ENCODE measurements around the gene CCN2.

Gene CCN2

GRCh38 chr6:131978522-131978921 lies 27.4 kb upstream of the CCN2 start:
- no peak overlapping the region for H3K4me3 ChIP-seq (ENCODE audit: control insufficient read depth in 1 of 7, extremely low read depth in 1 of 7, insufficient read depth in 4 of 7, low read depth in 2 of 7, low read length in 6 of 7)
- no peaks in the 10 kb centered on the region for H3K36me3 ChIP-seq (ENCODE audit: control insufficient read depth in 4 of 4, insufficient read depth in 4 of 4, low read length in 3 of 4)
- H3K27ac ChIP-seq (ENCODE audit: insufficient read depth in 1 of 2, low read depth in 1 of 2, low read length in 2 of 2, poor library complexity in 1 of 2, severe bottlenecking in 2 of 2) = no peak overlapping the region
- ChIA-PET CTCF (interaction anchor here (1.6 kb wide), 1 partner anchor 63 kb away, joined by 3 read pairs; no protein-coding TSS in a partner anchor), POLR2A (no interaction called here)
- 94% methylated on average over 3 of the region's 3 CpGs for WGBS (ENCODE audit: insufficient coverage)
- no peaks in the 10 kb centered on the region for H3K9me3 ChIP-seq (ENCODE audit: control extremely low read depth in 1 of 5, control insufficient read depth in 4 of 5, insufficient read depth in 2 of 5, low read depth in 1 of 5, low read length in 4 of 5)
- H3K27me3 ChIP-seq (replicated peaks in 2 of 5; ENCODE audit: control insufficient read depth in 4 of 5, insufficient read depth in 5 of 5, low read length in 4 of 5) = no peaks in the 10 kb centered on the region
- peaks cover 0 to 4% (median 0%) of the 10 kb centered on the region in 4 experiments for H3K4me1 ChIP-seq (ENCODE audit: control extremely low read depth in 1 of 4, control insufficient read depth in 4 of 4, insufficient read depth in 4 of 4, low read length in 3 of 4)
- DNase-seq = no peak

- Histone ChIP-seq H3K4me3 (ENCODE audit: control insufficient read depth in 1 of 7, extremely low read depth in 1 of 7, insufficient read depth in 4 of 7, low read depth in 2 of 7, low read length in 6 of 7) (no peak overlapping the region), H3K4me1 (ENCODE audit: control extremely low read depth in 1 of 4, control insufficient read depth in 4 of 4, insufficient read depth in 4 of 4, low read length in 3 of 4) (peaks cover 0 to 4% (median 0%) of the 10 kb centered on the region in 4 experiments), H3K9me3 (ENCODE audit: control extremely low read depth in 1 of 5, control insufficient read depth in 4 of 5, insufficient read depth in 2 of 5, low read depth in 1 of 5, low read length in 4 of 5) (no peaks in the 10 kb centered on the region), H3K27ac (ENCODE audit: insufficient read depth in 1 of 2, low read depth in 1 of 2, low read length in 2 of 2, poor library complexity in 1 of 2, severe bottlenecking in 2 of 2) (no peak overlapping the region), H3K27me3 (replicated peaks in 2 of 5; ENCODE audit: control insufficient read depth in 4 of 5, insufficient read depth in 5 of 5, low read length in 4 of 5) (peaks cover 0 to 1% (median 0%) of the 10 kb centered on the region in 5 experiments), H3K36me3 (ENCODE audit: control insufficient read depth in 4 of 4, insufficient read depth in 4 of 4, low read length in 3 of 4) (no peaks in the 10 kb centered on the region)
- no peak for DNase-seq
- 92% methylated on average over 4 of the region's 6 CpGs for WGBS (ENCODE audit: insufficient coverage)
- POLR2A ChIA-PET = no interaction called here
- CTCF ChIA-PET = no interaction called here
Observed at GRCh38 chr6:131976545-131977061, 25.4 kb upstream of the CCN2 start.

GRCh38 chr6:131972741-131973140 lies 21.6 kb upstream of the CCN2 start:
- DNase-seq = no peak
- Histone ChIP-seq H3K27me3 (replicated peaks in 2 of 5; ENCODE audit: control insufficient read depth in 4 of 5, insufficient read depth in 5 of 5, low read length in 4 of 5) (peaks cover 0 to 1% (median 0%) of the 10 kb centered on the region in 5 experiments), H3K27ac (ENCODE audit: insufficient read depth in 1 of 2, low read depth in 1 of 2, low read length in 2 of 2, poor library complexity in 1 of 2, severe bottlenecking in 2 of 2) (no peak overlapping the region), H3K4me1 (ENCODE audit: control extremely low read depth in 1 of 4, control insufficient read depth in 4 of 4, insufficient read depth in 4 of 4, low read length in 3 of 4) (no peaks in the 10 kb centered on the region), H3K4me3 (ENCODE audit: control insufficient read depth in 1 of 7, extremely low read depth in 1 of 7, insufficient read depth in 4 of 7, low read depth in 2 of 7, low read length in 6 of 7) (no peak overlapping the region), H3K9me3 (ENCODE audit: control extremely low read depth in 1 of 5, control insufficient read depth in 4 of 5, insufficient read depth in 2 of 5, low read depth in 1 of 5, low read length in 4 of 5) (peaks cover 0 to 1% (median 0%) of the 10 kb centered on the region in 5 experiments), H3K36me3 (ENCODE audit: control insufficient read depth in 4 of 4, insufficient read depth in 4 of 4, low read length in 3 of 4) (no peaks in the 10 kb centered on the region)
- no CpG with 5 or more reads among the region's 2 CpGs for whole genome bisulfite sequencing (ENCODE audit: insufficient coverage)
- ChIA-PET CTCF (no interaction called here), POLR2A (no interaction called here)

GRCh38 chr6:131970076-131970859 lies 19.1 kb upstream of the CCN2 start:
- Histone ChIP-seq H3K36me3 (ENCODE audit: control insufficient read depth in 4 of 4, insufficient read depth in 4 of 4, low read length in 3 of 4) (no peaks in the 10 kb centered on the region), H3K4me1 (ENCODE audit: control extremely low read depth in 1 of 4, control insufficient read depth in 4 of 4, insufficient read depth in 4 of 4, low read length in 3 of 4) (no peaks in the 10 kb centered on the region), H3K27me3 (replicated peaks in 2 of 5; ENCODE audit: control insufficient read depth in 4 of 5, insufficient read depth in 5 of 5, low read length in 4 of 5) (peaks cover 0 to 4% (median 0%) of the 10 kb centered on the region in 5 experiments), H3K9me3 (ENCODE audit: control extremely low read depth in 1 of 5, control insufficient read depth in 4 of 5, insufficient read depth in 2 of 5, low read depth in 1 of 5, low read length in 4 of 5) (peaks cover 0 to 1% (median 0%) of the 10 kb centered on the region in 5 experiments), H3K27ac (ENCODE audit: insufficient read depth in 1 of 2, low read depth in 1 of 2, low read length in 2 of 2, poor library complexity in 1 of 2, severe bottlenecking in 2 of 2) (no peak overlapping the region), H3K4me3 (ENCODE audit: control insufficient read depth in 1 of 7, extremely low read depth in 1 of 7, insufficient read depth in 4 of 7, low read depth in 2 of 7, low read length in 6 of 7) (no peak overlapping the region)
- WGBS (ENCODE audit: insufficient coverage) = 100% methylated on average over 1 of the region's 2 CpGs
- no peak for DNase-seq
- ChIA-PET CTCF (no interaction called here), POLR2A (no interaction called here)

GRCh38 chr6:131968656-131969055 lies 17.5 kb upstream of the CCN2 start:
- no peak for DNase-seq
- Histone ChIP-seq H3K36me3 (ENCODE audit: control insufficient read depth in 4 of 4, insufficient read depth in 4 of 4, low read length in 3 of 4) (no peaks in the 10 kb centered on the region), H3K4me1 (ENCODE audit: control extremely low read depth in 1 of 4, control insufficient read depth in 4 of 4, insufficient read depth in 4 of 4, low read length in 3 of 4) (no peaks in the 10 kb centered on the region), H3K9me3 (ENCODE audit: control extremely low read depth in 1 of 5, control insufficient read depth in 4 of 5, insufficient read depth in 2 of 5, low read depth in 1 of 5, low read length in 4 of 5) (peaks cover 0 to 1% (median 0%) of the 10 kb centered on the region in 5 experiments), H3K27me3 (replicated peaks in 2 of 5; ENCODE audit: control insufficient read depth in 4 of 5, insufficient read depth in 5 of 5, low read length in 4 of 5) (peaks cover 0 to 9% (median 0%) of the 10 kb centered on the region in 5 experiments), H3K27ac (ENCODE audit: insufficient read depth in 1 of 2, low read depth in 1 of 2, low read length in 2 of 2, poor library complexity in 1 of 2, severe bottlenecking in 2 of 2) (no peak overlapping the region), H3K4me3 (ENCODE audit: control insufficient read depth in 1 of 7, extremely low read depth in 1 of 7, insufficient read depth in 4 of 7, low read depth in 2 of 7, low read length in 6 of 7) (no peak overlapping the region)
- WGBS (ENCODE audit: insufficient coverage) = no CpG with 5 or more reads among the region's 5 CpGs
- ChIA-PET CTCF (no interaction called here), POLR2A (no interaction called here)

GRCh38 chr6:131967948-131968347 lies 16.8 kb upstream of the CCN2 start:
- Histone ChIP-seq H3K4me3 (ENCODE audit: control insufficient read depth in 1 of 7, extremely low read depth in 1 of 7, insufficient read depth in 4 of 7, low read depth in 2 of 7, low read length in 6 of 7) (no peak overlapping the region), H3K27ac (ENCODE audit: insufficient read depth in 1 of 2, low read depth in 1 of 2, low read length in 2 of 2, poor library complexity in 1 of 2, severe bottlenecking in 2 of 2) (no peak overlapping the region), H3K36me3 (ENCODE audit: control insufficient read depth in 4 of 4, insufficient read depth in 4 of 4, low read length in 3 of 4) (no peaks in the 10 kb centered on the region), H3K9me3 (ENCODE audit: control extremely low read depth in 1 of 5, control insufficient read depth in 4 of 5, insufficient read depth in 2 of 5, low read depth in 1 of 5, low read length in 4 of 5) (peaks cover 0 to 1% (median 0%) of the 10 kb centered on the region in 5 experiments), H3K27me3 (replicated peaks in 2 of 5; ENCODE audit: control insufficient read depth in 4 of 5, insufficient read depth in 5 of 5, low read length in 4 of 5) (peaks cover 0 to 14% (median 2%) of the 10 kb centered on the region in 5 experiments), H3K4me1 (ENCODE audit: control extremely low read depth in 1 of 4, control insufficient read depth in 4 of 4, insufficient read depth in 4 of 4, low read length in 3 of 4) (no peaks in the 10 kb centered on the region)
- CTCF ChIA-PET = no interaction called here
- POLR2A ChIA-PET = no interaction called here
- WGBS (ENCODE audit: insufficient coverage) = no CpG with 5 or more reads among the region's 1 CpG
- DNase-seq = no peak

GRCh38 chr6:131966443-131966842 lies 15.3 kb upstream of the CCN2 start:
- ChIA-PET POLR2A (no interaction called here), CTCF (no interaction called here)
- DNase-seq = no peak
- no peaks in the 10 kb centered on the region for H3K4me1 ChIP-seq (ENCODE audit: control extremely low read depth in 1 of 4, control insufficient read depth in 4 of 4, insufficient read depth in 4 of 4, low read length in 3 of 4)
- H3K9me3 ChIP-seq (ENCODE audit: control extremely low read depth in 1 of 5, control insufficient read depth in 4 of 5, insufficient read depth in 2 of 5, low read depth in 1 of 5, low read length in 4 of 5) = peaks cover 0 to 1% (median 0%) of the 10 kb centered on the region in 5 experiments
- WGBS (ENCODE audit: insufficient coverage) = 93% methylated on average over 6 of the region's 6 CpGs
- peaks cover 0 to 21% (median 2%) of the 10 kb centered on the region in 5 experiments for H3K27me3 ChIP-seq (replicated peaks in 2 of 5; ENCODE audit: control insufficient read depth in 4 of 5, insufficient read depth in 5 of 5, low read length in 4 of 5)
- no peaks in the 10 kb centered on the region for H3K36me3 ChIP-seq (ENCODE audit: control insufficient read depth in 4 of 4, insufficient read depth in 4 of 4, low read length in 3 of 4)
- H3K4me3 ChIP-seq (ENCODE audit: control insufficient read depth in 1 of 7, extremely low read depth in 1 of 7, insufficient read depth in 4 of 7, low read depth in 2 of 7, low read length in 6 of 7) = no peak overlapping the region
- no peak overlapping the region for H3K27ac ChIP-seq (ENCODE audit: insufficient read depth in 1 of 2, low read depth in 1 of 2, low read length in 2 of 2, poor library complexity in 1 of 2, severe bottlenecking in 2 of 2)

Measured in common myeloid progenitor, CD34-positive (primary cell).